ENCODE measurements around the gene TSG101. TPM values are rescaled to one million over a fixed set of nuclear protein-coding genes. Genes with fewer than 3 reads are reported as not detected.

TSG101 gene
- total RNA-seq, 1 donor from 2014 or later, result 45.7 TPM

GRCh38 chr11:18455686-18456372 lies 70.9 kb downstream of the TSG101 start, which contains the start of gene LDHAL6A:
Gene LDHAL6A, plus strand, starts transcription at chr11:18455856. Its CDS starts 825 bp downstream, at chr11:18456681.
- TF ChIP-seq CTCF (IDR thresholded peaks at IDR 0.05; ENCODE audit: unreplicated experiment), result no peak
- H3K27me3 Mint-ChIP-seq (ENCODE audit: low read depth), result peaks cover under 1% of the 10 kb centered on the region
- no peak within 1 kb of the TSS for H3K4me3 Mint-ChIP-seq
- DNase-seq (ENCODE audit: low spot score in 2 of 2, unreplicated experiment in 2 of 2), result no peak
- no peaks in the 10 kb centered on the region for H3K36me3 Mint-ChIP-seq
- no peaks in the 10 kb centered on the region for H3K9me3 Mint-ChIP-seq
- no peak within 1 kb of the TSS for H3K27ac Mint-ChIP-seq
- H3K4me1 Mint-ChIP-seq, result peaks cover 11% of the 10 kb centered on the region

- Mint-ChIP-seq H3K27ac (no peak overlapping the region), H3K4me3 (no peak overlapping the region), H3K4me1 (peaks cover under 1% of the 10 kb centered on the region), H3K27me3 (ENCODE audit: low read depth) (peaks cover 4% of the 10 kb centered on the region), H3K9me3 (no peaks in the 10 kb centered on the region), H3K36me3 (no peaks in the 10 kb centered on the region)
- no peak for DNase-seq (ENCODE audit: low spot score in 2 of 2, unreplicated experiment in 2 of 2)
- no peak for TF ChIP-seq CTCF (IDR thresholded peaks at IDR 0.05; ENCODE audit: unreplicated experiment)
Measured at GRCh38 chr11:18452927-18453326, 73.8 kb downstream of the TSG101 start.

GRCh38 chr11:18449251-18449650 lies 77.5 kb downstream of the TSG101 start:
- DNase-seq (ENCODE audit: low spot score in 2 of 2, unreplicated experiment in 2 of 2), result no peak
- no peaks in the 10 kb centered on the region for H3K9me3 Mint-ChIP-seq
- H3K4me3 Mint-ChIP-seq, result no peak overlapping the region
- no peak for TF ChIP-seq CTCF (IDR thresholded peaks at IDR 0.05; ENCODE audit: unreplicated experiment)
- H3K36me3 Mint-ChIP-seq, result no peaks in the 10 kb centered on the region
- H3K27me3 Mint-ChIP-seq (ENCODE audit: low read depth), result peaks cover 4% of the 10 kb centered on the region
- no peaks in the 10 kb centered on the region for H3K4me1 Mint-ChIP-seq
- H3K27ac Mint-ChIP-seq, result no peak overlapping the region

GRCh38 chr11:18438691-18439090 lies 88.1 kb downstream of the TSG101 start:
- TF ChIP-seq CTCF (IDR thresholded peaks at IDR 0.05; ENCODE audit: unreplicated experiment), result no peak
- Mint-ChIP-seq H3K36me3 (no peaks in the 10 kb centered on the region), H3K27ac (no peak overlapping the region), H3K9me3 (peaks cover 4% of the 10 kb centered on the region), H3K27me3 (ENCODE audit: low read depth) (no peaks in the 10 kb centered on the region), H3K4me1 (no peaks in the 10 kb centered on the region), H3K4me3 (no peak overlapping the region)
- no peak for DNase-seq (ENCODE audit: low spot score in 2 of 2, unreplicated experiment in 2 of 2)

Other genes starting within 250 kb of the TSG101 start
- 19.6 to 21.5 TPM (median 21.4 TPM) in 3 replicates for gene HPS5, start 204.8 kb downstream of the TSG101 start, total RNA-seq
- gene GTF2H1, start 204.4 kb downstream of the TSG101 start, total RNA-seq, result 45.9 to 47.8 TPM (median 46.2 TPM) in 3 replicates
- gene LDHA, start 132.4 kb downstream of the TSG101 start, total RNA-seq, result 437 to 453 TPM (median 439 TPM) in 3 replicates
- gene LDHC, start 114.6 kb downstream of the TSG101 start, total RNA-seq, result 0.32 to 0.60 TPM (median 0.40 TPM) in 3 replicates
- not detected in 3 replicates for gene LDHAL6A, start 71.1 kb downstream of the TSG101 start, total RNA-seq
- 12.6 to 15.6 TPM (median 14.8 TPM) in 3 replicates for gene UEVLD, start 61.8 kb upstream of the TSG101 start, total RNA-seq
- 7.6 to 8.9 TPM (median 8.0 TPM) in 3 replicates for gene MISFA, start 72.8 kb upstream of the TSG101 start, total RNA-seq
- gene SPTY2D1, start 107.4 kb upstream of the TSG101 start, total RNA-seq, result 22.3 to 26.9 TPM (median 23.0 TPM) in 3 replicates
- 6.6 to 7.9 TPM (median 7.4 TPM) in 3 replicates for gene TMEM86A, start 171.8 kb upstream of the TSG101 start, total RNA-seq
- gene IGSF22, start 199.2 kb upstream of the TSG101 start, total RNA-seq, result 0.24 to 0.47 TPM (median 0.45 TPM) in 3 replicates